ENCODE results near the gene ZNF148. TPM values are rescaled to one million over a fixed set of nuclear protein-coding genes. Genes with fewer than 3 reads are reported as not detected.

ZNF148 gene
- total RNA-seq, 1 donor from 2014 or later: 38.3 TPM

DNA sequence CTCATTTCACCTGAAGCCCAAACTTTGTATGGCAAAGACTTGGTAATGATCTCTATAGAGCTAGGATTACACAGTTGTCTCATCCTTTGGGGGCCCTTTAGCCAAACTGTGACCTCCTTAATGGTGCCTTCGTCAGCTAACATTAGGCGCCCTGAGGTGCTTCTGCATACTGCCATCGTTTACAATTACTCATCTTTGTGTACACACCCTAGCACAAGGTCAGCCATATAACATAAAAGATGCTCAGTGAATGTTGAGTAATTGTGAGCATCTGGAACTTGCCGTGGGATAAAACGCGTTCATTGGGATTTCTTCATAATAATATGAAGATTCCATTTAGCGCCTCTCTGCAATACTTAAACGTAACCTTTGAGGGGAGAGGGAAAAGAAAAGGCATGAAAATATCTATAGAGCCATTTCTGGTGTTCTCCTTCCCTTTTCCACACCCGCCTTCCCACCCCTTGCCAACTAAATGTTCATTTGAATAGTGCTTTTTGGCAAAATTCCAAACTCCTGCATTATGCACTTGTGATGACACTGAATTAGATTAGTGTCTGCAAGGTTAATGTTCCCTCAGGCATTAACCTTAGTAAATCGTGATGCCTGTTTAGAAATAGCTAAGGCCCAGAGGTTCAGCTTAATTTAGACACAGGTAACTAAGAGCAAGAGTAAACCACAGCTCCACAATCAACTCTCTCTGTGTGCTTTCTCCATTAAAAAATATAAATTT lies 990 bp upstream of the ZNF148 start:
- Mint-ChIP-seq H3K36me3 (ENCODE audit: low read depth) (no peaks in the 10 kb centered on the region), H3K9me3 (no peaks in the 10 kb centered on the region), H3K27me3 (ENCODE audit: low read depth) (peaks cover 4% of the 10 kb centered on the region), H3K27ac (ENCODE audit: unreplicated experiment) (peak overlapping the region; percentile 94), H3K4me3 (peak overlapping the region; percentile 95), H3K4me1 (peaks cover 26% of the 10 kb centered on the region)
- DNase-seq (ENCODE audit: low read depth, low spot score): no peak
- TF ChIP-seq, protein P1, sequence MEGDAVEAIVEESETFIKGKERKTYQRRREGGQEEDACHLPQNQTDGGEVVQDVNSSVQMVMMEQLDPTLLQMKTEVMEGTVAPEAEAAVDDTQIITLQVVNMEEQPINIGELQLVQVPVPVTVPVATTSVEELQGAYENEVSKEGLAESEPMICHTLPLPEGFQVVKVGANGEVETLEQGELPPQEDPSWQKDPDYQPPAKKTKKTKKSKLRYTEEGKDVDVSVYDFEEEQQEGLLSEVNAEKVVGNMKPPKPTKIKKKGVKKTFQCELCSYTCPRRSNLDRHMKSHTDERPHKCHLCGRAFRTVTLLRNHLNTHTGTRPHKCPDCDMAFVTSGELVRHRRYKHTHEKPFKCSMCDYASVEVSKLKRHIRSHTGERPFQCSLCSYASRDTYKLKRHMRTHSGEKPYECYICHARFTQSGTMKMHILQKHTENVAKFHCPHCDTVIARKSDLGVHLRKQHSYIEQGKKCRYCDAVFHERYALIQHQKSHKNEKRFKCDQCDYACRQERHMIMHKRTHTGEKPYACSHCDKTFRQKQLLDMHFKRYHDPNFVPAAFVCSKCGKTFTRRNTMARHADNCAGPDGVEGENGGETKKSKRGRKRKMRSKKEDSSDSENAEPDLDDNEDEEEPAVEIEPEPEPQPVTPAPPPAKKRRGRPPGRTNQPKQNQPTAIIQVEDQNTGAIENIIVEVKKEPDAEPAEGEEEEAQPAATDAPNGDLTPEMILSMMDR (conservative IDR thresholded peaks at IDR 0.05): no peak

DNA sequence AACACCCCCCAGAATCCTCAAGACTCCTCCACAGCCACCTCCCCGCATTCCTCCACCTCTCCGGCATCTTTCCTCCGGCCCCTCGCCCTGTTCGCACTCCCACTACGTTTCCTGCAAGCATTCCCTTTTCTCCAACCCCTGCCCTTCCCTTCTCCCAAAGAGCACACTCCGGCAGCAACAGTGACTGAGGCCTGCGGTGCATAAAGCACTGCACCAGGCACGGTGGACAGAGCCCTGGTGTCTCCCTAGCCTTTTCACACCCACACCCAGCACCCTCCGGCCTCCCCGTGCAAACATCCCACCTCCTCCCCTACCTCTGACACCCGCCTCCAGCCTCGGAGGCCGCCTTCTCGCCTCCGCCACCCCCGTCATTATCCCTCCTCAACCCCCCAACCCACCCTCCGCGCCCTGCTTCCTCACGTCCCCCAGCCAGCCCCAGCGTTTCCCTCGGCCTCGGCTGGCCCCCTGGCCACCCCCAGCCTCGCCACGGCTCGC lies 577 bp downstream of the ZNF148 start:
- Mint-ChIP-seq H3K9me3 (peaks cover 2% of the 10 kb centered on the region), H3K4me3 (peak overlapping the region; percentile 92), H3K27ac (ENCODE audit: unreplicated experiment) (peak overlapping the region; percentile 30), H3K4me1 (peaks cover 37% of the 10 kb centered on the region), H3K36me3 (ENCODE audit: low read depth) (peaks cover 6% of the 10 kb centered on the region), H3K27me3 (ENCODE audit: low read depth) (peaks cover 4% of the 10 kb centered on the region)
- TF ChIP-seq, protein P1 (conservative IDR thresholded peaks at IDR 0.05): no peak
- peak; percentile 25 for DNase-seq (ENCODE audit: low read depth, low spot score)

DNA sequence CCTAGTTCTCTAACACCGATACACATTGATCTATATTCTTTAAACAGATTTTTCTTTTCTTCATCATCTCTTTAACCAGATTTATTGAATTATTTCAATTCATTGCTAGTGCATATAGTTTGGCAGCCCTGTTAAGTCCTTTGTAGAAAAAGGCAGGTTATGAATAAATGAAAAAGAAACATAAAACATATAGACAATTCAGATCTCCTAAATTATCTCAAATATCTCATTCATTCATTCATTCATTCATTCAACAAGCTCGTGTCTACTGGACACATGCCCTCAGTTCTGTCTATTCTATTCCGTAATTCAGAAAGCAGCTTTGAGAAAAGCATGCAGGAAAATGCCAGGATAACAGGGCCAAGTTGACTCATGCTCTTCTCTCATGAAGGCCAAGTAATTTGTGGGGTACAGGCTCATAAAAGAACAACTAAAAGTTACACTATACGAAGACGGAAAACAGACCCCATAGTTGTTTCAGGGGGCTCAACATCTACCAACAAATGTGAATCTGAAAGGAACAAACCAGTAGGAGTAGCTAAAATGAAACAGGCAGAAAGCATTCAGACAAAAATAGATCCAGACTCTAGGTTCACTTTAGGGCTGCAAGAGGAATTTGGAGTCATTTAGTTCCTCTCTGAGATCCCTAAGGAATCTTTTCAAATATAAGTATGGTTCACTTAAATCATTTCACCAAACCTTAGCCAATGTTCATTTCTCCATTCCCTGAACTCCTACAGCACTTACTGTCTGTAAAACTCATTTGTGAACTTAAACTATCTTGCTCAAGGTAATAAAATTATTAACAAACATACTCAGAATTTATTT lies 7.5 kb downstream of the ZNF148 start:
- no peak for DNase-seq (ENCODE audit: low read depth, low spot score)
- TF ChIP-seq, protein P1 (conservative IDR thresholded peaks at IDR 0.05): no peak
- Mint-ChIP-seq H3K36me3 (ENCODE audit: low read depth) (peaks cover 10% of the 10 kb centered on the region), H3K4me1 (peaks cover 22% of the 10 kb centered on the region), H3K9me3 (peaks cover 2% of the 10 kb centered on the region), H3K4me3 (no peak overlapping the region), H3K27me3 (ENCODE audit: low read depth) (no peaks in the 10 kb centered on the region), H3K27ac (ENCODE audit: unreplicated experiment) (no peak overlapping the region)

DNA sequence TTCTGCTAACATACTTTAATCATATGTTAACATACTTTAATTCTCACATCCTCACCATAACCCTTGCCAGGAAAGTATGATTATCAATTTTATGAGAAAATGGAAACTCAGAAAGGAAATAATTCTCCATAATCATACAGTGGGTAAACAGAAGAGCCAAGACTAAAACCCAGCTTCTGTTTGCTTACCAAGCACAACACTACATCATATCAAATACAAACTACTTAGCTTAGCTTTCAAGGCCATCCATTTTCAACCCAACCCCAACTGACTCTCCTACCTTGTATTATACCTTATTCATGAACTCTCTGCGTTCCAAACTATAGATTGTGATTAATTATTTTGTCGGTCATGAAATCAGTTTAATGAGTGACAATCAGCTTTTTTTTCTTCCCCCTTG lies 9.0 kb downstream of the ZNF148 start:
- DNase-seq (ENCODE audit: low read depth, low spot score): no peak
- TF ChIP-seq, protein P1 (conservative IDR thresholded peaks at IDR 0.05): no peak
- H3K36me3 Mint-ChIP-seq (ENCODE audit: low read depth): peaks cover 12% of the 10 kb centered on the region
- H3K9me3 Mint-ChIP-seq: peaks cover 2% of the 10 kb centered on the region
- H3K27me3 Mint-ChIP-seq (ENCODE audit: low read depth): no peaks in the 10 kb centered on the region
- H3K4me3 Mint-ChIP-seq: no peak overlapping the region
- H3K27ac Mint-ChIP-seq (ENCODE audit: unreplicated experiment): no peak overlapping the region
- H3K4me1 Mint-ChIP-seq: peaks cover 26% of the 10 kb centered on the region

DNA sequence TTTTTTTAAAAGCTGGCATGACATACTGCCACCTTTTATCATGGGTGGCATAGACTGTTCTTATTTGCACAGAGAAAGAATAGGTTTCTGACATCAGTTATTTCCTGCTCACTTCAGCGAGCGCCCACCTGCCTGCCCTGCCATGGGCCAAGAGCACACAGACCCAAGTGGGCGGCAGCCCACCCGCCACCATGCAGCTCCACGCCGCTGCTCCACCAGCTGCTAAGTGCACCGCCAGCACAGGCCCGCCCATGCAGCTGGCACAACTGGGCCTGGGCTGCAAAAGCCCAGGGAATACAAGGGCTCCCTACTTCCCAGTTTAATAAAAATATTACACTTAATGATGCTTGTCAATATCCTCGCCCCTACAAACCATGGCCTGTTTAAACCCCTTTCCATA lies 15.4 kb downstream of the ZNF148 start:
- DNase-seq (ENCODE audit: low read depth, low spot score): no peak
- H3K4me1 Mint-ChIP-seq: peaks cover 15% of the 10 kb centered on the region
- TF ChIP-seq, protein P1 (conservative IDR thresholded peaks at IDR 0.05): no peak
- no peaks in the 10 kb centered on the region for H3K9me3 Mint-ChIP-seq
- H3K27ac Mint-ChIP-seq (ENCODE audit: unreplicated experiment): no peak overlapping the region
- peaks cover 10% of the 10 kb centered on the region for H3K36me3 Mint-ChIP-seq (ENCODE audit: low read depth)
- H3K4me3 Mint-ChIP-seq: no peak overlapping the region
- H3K27me3 Mint-ChIP-seq (ENCODE audit: low read depth): no peaks in the 10 kb centered on the region

Measured in neural crest cell (in vitro differentiated cells).